Vagina (tissue), 2 donors: ENCODE data around the gene LRGUK. TPM values are rescaled to one million over a fixed set of nuclear protein-coding genes. Genes with fewer than 3 reads are reported as not detected.

Experiments
- DNase-seq, 2 donors: peaks; one replicate each; pipeline ENCODE4 v3.0.0-alpha.2; 2017; ENCODE audit errors: extremely low spot score in 2 of 2
- H3K27ac ChIP-seq: fragments of 200-600 bp; sonication (generic); one replicate; pipeline ENCODE4 v1.5.1; 2019
- H3K27me3 ChIP-seq: fragments of 200-600 bp; sonication (generic); one replicate; pipeline ENCODE4 v1.5.1; 2019
- H3K36me3 ChIP-seq, 2 donors: fragments of 200-600 bp; sonication (generic); one replicate each; pipeline ENCODE4 v1.5.1; 2017 to 2019
- H3K4me1 ChIP-seq: fragments of 200-600 bp; sonication (generic); one replicate; pipeline ENCODE4 v1.5.1; 2019
- H3K4me3 ChIP-seq, 2 donors: fragments of 200-600 bp; sonication (generic); 1 replicate in 1 of 2; 2 replicates in 1 of 2; pipeline ENCODE4 v1.5.1; 2016 to 2019
- H3K9me3 ChIP-seq: fragments of 200-600 bp; sonication (generic); one replicate; pipeline ENCODE4 v1.5.1; 2019
- CTCF ChIP-seq, 3 experiments: fragments of 450-650 bp in 2 of 3; fragments of 200-600 bp in 1 of 3; sonication (generic) in 1 of 3; IDR thresholded peaks; one replicate each; pipeline ENCODE4 v1.5.1; 2017 to 2019; ENCODE audit warnings: antibody characterized with exemption in 3 of 3, mild to moderate bottlenecking in 2 of 3, moderate library complexity in 2 of 3
- POLR2A ChIP-seq, 2 donors: fragments of 450-650 bp; IDR thresholded peaks; one replicate each; pipeline ENCODE4 v1.6.1; 2017; ENCODE audit warnings: antibody characterized with exemption in 2 of 2, mild to moderate bottlenecking in 2 of 2, moderate library complexity in 2 of 2
- POLR2AphosphoS5 ChIP-seq, 2 donors: sonication (generic); formaldehyde crosslinking; IDR thresholded peaks; one replicate each; pipeline ENCODE4 v1.9.0; 2017; ENCODE audit warnings: antibody characterized with exemption in 2 of 2, mild to moderate bottlenecking in 2 of 2, low read depth in 1 of 2; ENCODE audit not compliant: insufficient read depth in 1 of 2
- intact Hi-C: fragments of 100-400 bp; cut with DNase I; formaldehyde crosslinking; loops from one replicate; pipeline ENCODE4 v1.15.1; 2023
- total RNA-seq: library from RNA; depleted of rRNA; stranded (reverse); fragments of >200 nt; gene quantifications from one replicate; pipeline ENCODE4 v1.2.3, GENCODE V29; 2016

The LRGUK gene
- total RNA-seq, 1 donor from 2014 or later: 2.9 TPM

- TF ChIP-seq CTCF (IDR thresholded peaks at IDR 0.05) (no peak), POLR2A (IDR thresholded peaks at IDR 0.05) (no peak), POLR2AphosphoS5 (IDR thresholded peaks at IDR 0.05; ENCODE audit: insufficient read depth in 1 of 2, low read depth in 1 of 2) (no peak)
- Histone ChIP-seq H3K4me3 (no peak overlapping the region), H3K4me1 (no peaks in the 10 kb centered on the region), H3K27ac (no peak overlapping the region), H3K27me3 (no peaks in the 10 kb centered on the region), H3K36me3 (no peaks in the 10 kb centered on the region), H3K9me3 (no peaks in the 10 kb centered on the region)
- DNase-seq: no peak
- intact Hi-C loops: no loop called here
These were observed 28.1 kb downstream of the LRGUK start for GRCh38 chr7:134155206-134155605.

- TF ChIP-seq CTCF (IDR thresholded peaks at IDR 0.05) (no peak), POLR2A (IDR thresholded peaks at IDR 0.05) (no peak), POLR2AphosphoS5 (IDR thresholded peaks at IDR 0.05; ENCODE audit: insufficient read depth in 1 of 2, low read depth in 1 of 2) (no peak)
- Histone ChIP-seq H3K27ac (no peak overlapping the region), H3K36me3 (no peaks in the 10 kb centered on the region), H3K9me3 (no peaks in the 10 kb centered on the region), H3K27me3 (no peaks in the 10 kb centered on the region), H3K4me1 (no peaks in the 10 kb centered on the region), H3K4me3 (no peak overlapping the region)
- intact Hi-C loops: no loop called here
- DNase-seq: no peak
These were observed 28.7 kb downstream of the LRGUK start for GRCh38 chr7:134155871-134156270.

- H3K9me3 ChIP-seq: no peaks in the 10 kb centered on the region
- TF ChIP-seq POLR2A (IDR thresholded peaks at IDR 0.05) (no peak), CTCF (IDR thresholded peaks at IDR 0.05) (no peak), POLR2AphosphoS5 (IDR thresholded peaks at IDR 0.05; ENCODE audit: insufficient read depth in 1 of 2, low read depth in 1 of 2) (no peak)
- no peak for DNase-seq
- no peak overlapping the region for H3K27ac ChIP-seq
- intact Hi-C loops: no loop called here
- no peak overlapping the region for H3K4me3 ChIP-seq
- H3K36me3 ChIP-seq: no peaks in the 10 kb centered on the region
- H3K27me3 ChIP-seq: no peaks in the 10 kb centered on the region
- no peaks in the 10 kb centered on the region for H3K4me1 ChIP-seq
These were observed 38.1 kb downstream of the LRGUK start for GRCh38 chr7:134165252-134165651.

GRCh38 chr7:134167250-134167649, 40.1 kb downstream of the LRGUK start:
- Histone ChIP-seq H3K27ac (no peak overlapping the region), H3K4me3 (no peak overlapping the region), H3K4me1 (no peaks in the 10 kb centered on the region), H3K36me3 (no peaks in the 10 kb centered on the region), H3K27me3 (no peaks in the 10 kb centered on the region), H3K9me3 (no peaks in the 10 kb centered on the region)
- DNase-seq: no peak
- TF ChIP-seq POLR2AphosphoS5 (IDR thresholded peaks at IDR 0.05; ENCODE audit: insufficient read depth in 1 of 2, low read depth in 1 of 2) (no peak), POLR2A (IDR thresholded peaks at IDR 0.05) (no peak), CTCF (IDR thresholded peaks at IDR 0.05) (no peak)
- intact Hi-C loops: no loop called here

- intact Hi-C loops: no loop called here
- H3K27me3 ChIP-seq: no peaks in the 10 kb centered on the region
- TF ChIP-seq POLR2A (IDR thresholded peaks at IDR 0.05) (no peak), CTCF (IDR thresholded peaks at IDR 0.05) (no peak), POLR2AphosphoS5 (IDR thresholded peaks at IDR 0.05; ENCODE audit: insufficient read depth in 1 of 2, low read depth in 1 of 2) (no peak)
- no peak overlapping the region for H3K4me3 ChIP-seq
- H3K27ac ChIP-seq: no peak overlapping the region
- H3K36me3 ChIP-seq: no peaks in the 10 kb centered on the region
- DNase-seq: no peak
- no peaks in the 10 kb centered on the region for H3K4me1 ChIP-seq
- no peaks in the 10 kb centered on the region for H3K9me3 ChIP-seq
These were observed 40.7 kb downstream of the LRGUK start for GRCh38 chr7:134167841-134168240.
